ENCODE results near the gene CLIP1. TPM values are rescaled to one million over a fixed set of nuclear protein-coding genes. Genes with fewer than 3 reads are reported as not detected.

Gene CLIP1
- total and polyA plus RNA-seq, 12 donors, result 36.3 to 135 (median 97.9) TPM

GRCh38 chr12:122295877-122296276 lies 126.6 kb downstream of the CLIP1 start:
- Histone ChIP-seq H3K36me3 (peaks cover 0 to 98% (median 35%) of the 10 kb centered on the region in 9 donors), H3K27me3 (no peaks in the 10 kb centered on the region), H3K4me1 (no peaks in the 10 kb centered on the region), H3K9me3 (peaks cover 0 to 12% (median 0%) of the 10 kb centered on the region in 11 donors), H3K27ac (no peak overlapping the region), H3K4me3 (no peak overlapping the region)
- DNase-seq, result no peak
- TF ChIP-seq, protein P1, sequence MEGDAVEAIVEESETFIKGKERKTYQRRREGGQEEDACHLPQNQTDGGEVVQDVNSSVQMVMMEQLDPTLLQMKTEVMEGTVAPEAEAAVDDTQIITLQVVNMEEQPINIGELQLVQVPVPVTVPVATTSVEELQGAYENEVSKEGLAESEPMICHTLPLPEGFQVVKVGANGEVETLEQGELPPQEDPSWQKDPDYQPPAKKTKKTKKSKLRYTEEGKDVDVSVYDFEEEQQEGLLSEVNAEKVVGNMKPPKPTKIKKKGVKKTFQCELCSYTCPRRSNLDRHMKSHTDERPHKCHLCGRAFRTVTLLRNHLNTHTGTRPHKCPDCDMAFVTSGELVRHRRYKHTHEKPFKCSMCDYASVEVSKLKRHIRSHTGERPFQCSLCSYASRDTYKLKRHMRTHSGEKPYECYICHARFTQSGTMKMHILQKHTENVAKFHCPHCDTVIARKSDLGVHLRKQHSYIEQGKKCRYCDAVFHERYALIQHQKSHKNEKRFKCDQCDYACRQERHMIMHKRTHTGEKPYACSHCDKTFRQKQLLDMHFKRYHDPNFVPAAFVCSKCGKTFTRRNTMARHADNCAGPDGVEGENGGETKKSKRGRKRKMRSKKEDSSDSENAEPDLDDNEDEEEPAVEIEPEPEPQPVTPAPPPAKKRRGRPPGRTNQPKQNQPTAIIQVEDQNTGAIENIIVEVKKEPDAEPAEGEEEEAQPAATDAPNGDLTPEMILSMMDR (IDR thresholded peaks at IDR 0.05), result no peak
- intact Hi-C loops (cut with DNase I), result no loop called here
- no peak for ATAC-seq

- TF ChIP-seq, protein P1 (IDR thresholded peaks at IDR 0.05), result no peak
- WGBS, 2 donors, result 99% methylated on average over 3 of the region's 3 CpGs
- ATAC-seq, result no peak
- H3K4me3 ChIP-seq, result no peak overlapping the region
- H3K9me3 ChIP-seq, result peaks cover 0 to 12% (median 0%) of the 10 kb centered on the region in 11 donors
- H3K36me3 ChIP-seq, result peaks cover 0 to 91% (median 34%) of the 10 kb centered on the region in 9 donors
- no peaks in the 10 kb centered on the region for H3K4me1 ChIP-seq
- no peaks in the 10 kb centered on the region for H3K27me3 ChIP-seq
- no peak overlapping the region for H3K27ac ChIP-seq
- intact Hi-C loops (cut with DNase I), result no loop called here
- no peak for DNase-seq
These were observed 129.4 kb downstream of the CLIP1 start for GRCh38 chr12:122293081-122293480.

GRCh38 chr12:122291431-122291830 lies 131.0 kb downstream of the CLIP1 start:
- Histone ChIP-seq H3K27ac (no peak overlapping the region), H3K4me3 (no peak overlapping the region), H3K36me3 (peaks cover 0 to 91% (median 21%) of the 10 kb centered on the region in 9 donors), H3K4me1 (no peaks in the 10 kb centered on the region), H3K27me3 (no peaks in the 10 kb centered on the region), H3K9me3 (peaks cover 0 to 12% (median 0%) of the 10 kb centered on the region in 11 donors)
- WGBS, 2 donors, result 95 to 96% methylated on average over 8 of the region's 8 CpGs
- no peak for DNase-seq
- intact Hi-C loops (cut with DNase I), result no loop called here
- no peak for ATAC-seq
- TF ChIP-seq, protein P1 (IDR thresholded peaks at IDR 0.05), result no peak

DNA sequence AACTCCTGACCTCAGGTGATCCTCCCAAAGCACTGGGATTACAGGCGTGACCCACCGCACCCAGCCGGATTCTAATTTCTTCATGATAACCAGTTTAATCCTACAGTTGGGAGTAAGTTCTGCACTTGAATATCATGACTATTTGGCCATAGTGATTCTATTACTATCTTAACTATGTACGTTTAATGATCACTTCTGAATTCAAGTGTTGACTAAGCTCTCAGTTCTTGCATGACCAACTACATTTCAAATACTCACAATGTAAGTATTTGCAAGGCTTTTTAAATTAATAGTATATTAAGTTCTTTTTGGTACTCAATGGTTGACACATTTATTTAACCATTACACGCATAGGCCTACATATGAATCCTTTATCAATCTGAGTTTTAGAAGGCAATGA lies 138.8 kb downstream of the CLIP1 start:
- TF ChIP-seq, protein P1 (IDR thresholded peaks at IDR 0.05), result no peak
- no peaks in the 10 kb centered on the region for H3K9me3 ChIP-seq
- peaks cover 0 to 4% (median 0%) of the 10 kb centered on the region in 9 donors for H3K4me1 ChIP-seq
- peaks cover 0 to 71% (median 23%) of the 10 kb centered on the region in 9 donors for H3K36me3 ChIP-seq
- intact Hi-C loops (cut with DNase I), result no loop called here
- H3K27me3 ChIP-seq, result no peaks in the 10 kb centered on the region
- H3K27ac ChIP-seq, result no peak overlapping the region
- 97 to 99% methylated on average over 5 of the region's 5 CpGs for WGBS, 2 donors
- no peak for ATAC-seq
- DNase-seq, result no peak
- H3K4me3 ChIP-seq, result no peak overlapping the region

All from heart right ventricle (tissue), 16 donors.